GM12864 (cell line): ENCODE data around the gene RNASE12.

Source experiments
- DNase-seq: peaks from one replicate; pipeline ENCODE4 v3.0.0-alpha.2; 2011; ENCODE audit warnings: low read depth
- H3K4me3 ChIP-seq: 2 replicates; pipeline ENCODE4 v1.5.1; 2011; ENCODE audit warnings: mild to moderate bottlenecking, low read depth, low read length, control low read depth
- TF ChIP-seq, protein P1 (sequence below): IDR thresholded peaks from 2 replicates; pipeline ENCODE4 v1.5.1; 2011; ENCODE audit warnings: low read depth, mild to moderate bottlenecking, moderate library complexity, low read length, control low read depth, inconsistent platforms; ENCODE audit errors: missing control alignments

Gene RNASE12

DNA sequence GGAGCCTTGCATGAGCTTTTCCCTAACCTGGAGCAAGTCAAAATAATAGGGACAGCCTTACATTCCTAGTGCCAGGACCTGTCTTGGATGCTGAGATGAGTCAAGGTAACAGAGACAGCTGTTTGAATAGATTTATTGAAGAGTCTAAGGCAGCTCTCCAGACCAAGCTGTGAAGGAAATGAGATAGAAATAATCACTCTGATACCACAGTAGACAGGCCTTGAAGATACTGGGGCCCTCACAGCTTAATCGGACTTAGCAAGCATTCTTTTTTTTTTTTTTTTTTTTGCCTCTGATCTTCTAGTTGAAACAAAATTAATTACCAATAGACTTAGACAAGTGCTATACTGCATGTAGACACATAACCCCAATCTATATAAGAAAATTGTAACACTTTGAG is 27.2 kb downstream of the RNASE12 start:
- no peak for DNase-seq
- TF ChIP-seq, protein P1, sequence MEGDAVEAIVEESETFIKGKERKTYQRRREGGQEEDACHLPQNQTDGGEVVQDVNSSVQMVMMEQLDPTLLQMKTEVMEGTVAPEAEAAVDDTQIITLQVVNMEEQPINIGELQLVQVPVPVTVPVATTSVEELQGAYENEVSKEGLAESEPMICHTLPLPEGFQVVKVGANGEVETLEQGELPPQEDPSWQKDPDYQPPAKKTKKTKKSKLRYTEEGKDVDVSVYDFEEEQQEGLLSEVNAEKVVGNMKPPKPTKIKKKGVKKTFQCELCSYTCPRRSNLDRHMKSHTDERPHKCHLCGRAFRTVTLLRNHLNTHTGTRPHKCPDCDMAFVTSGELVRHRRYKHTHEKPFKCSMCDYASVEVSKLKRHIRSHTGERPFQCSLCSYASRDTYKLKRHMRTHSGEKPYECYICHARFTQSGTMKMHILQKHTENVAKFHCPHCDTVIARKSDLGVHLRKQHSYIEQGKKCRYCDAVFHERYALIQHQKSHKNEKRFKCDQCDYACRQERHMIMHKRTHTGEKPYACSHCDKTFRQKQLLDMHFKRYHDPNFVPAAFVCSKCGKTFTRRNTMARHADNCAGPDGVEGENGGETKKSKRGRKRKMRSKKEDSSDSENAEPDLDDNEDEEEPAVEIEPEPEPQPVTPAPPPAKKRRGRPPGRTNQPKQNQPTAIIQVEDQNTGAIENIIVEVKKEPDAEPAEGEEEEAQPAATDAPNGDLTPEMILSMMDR, result no peak
- no peak overlapping the region for H3K4me3 ChIP-seq

DNA sequence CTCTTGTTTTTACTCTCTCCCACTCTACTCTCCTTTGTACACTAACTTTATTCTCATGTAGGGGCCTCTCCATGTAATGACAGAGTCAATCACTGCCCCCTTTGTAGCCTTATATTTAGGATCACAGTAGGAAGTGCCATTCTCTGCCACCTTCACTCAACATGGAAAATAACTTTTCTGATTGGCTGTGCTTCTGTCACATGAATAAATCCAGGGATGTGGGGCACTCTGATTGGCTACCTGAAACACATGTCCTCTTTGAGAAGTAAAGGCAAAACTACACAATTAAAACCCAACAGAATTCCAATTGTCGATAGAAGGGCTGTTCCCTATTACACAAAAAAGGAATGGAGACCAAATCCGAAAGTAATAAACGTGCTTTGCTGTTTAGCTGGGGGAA is 30.2 kb downstream of the RNASE12 start, which contains the start of gene RNASE9:
Gene RNASE9 (minus strand): TSS at position 87 of the 400 bp plus-strand sequence.
- TF ChIP-seq, protein P1, result no peak
- no peak within 1 kb of the TSS for H3K4me3 ChIP-seq
- DNase-seq, result no peak

DNA sequence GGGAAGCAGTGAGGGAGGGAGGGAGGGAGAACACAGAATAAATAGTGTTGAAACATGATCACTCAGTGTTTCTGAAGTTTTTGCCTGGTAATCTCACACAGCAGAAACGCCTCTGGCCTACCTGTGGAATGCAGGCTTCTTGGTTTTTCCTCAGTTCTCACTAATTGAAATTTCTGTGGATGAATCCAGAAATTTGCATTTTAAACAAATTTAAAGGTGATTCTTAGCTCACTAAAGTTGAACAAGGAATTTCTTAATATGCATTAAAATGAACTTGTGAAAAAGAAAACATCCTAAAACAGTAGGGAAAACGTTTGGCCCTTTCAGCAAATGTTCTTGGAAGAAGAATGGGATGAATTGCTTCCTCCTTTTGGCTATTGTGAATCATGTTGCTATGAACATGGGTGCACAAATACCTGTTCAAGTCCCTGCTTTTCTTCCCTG is 31.7 kb downstream of the RNASE12 start:
- H3K4me3 ChIP-seq, result no peak overlapping the region
- no peak for DNase-seq
- TF ChIP-seq, protein P1, result no peak

DNA sequence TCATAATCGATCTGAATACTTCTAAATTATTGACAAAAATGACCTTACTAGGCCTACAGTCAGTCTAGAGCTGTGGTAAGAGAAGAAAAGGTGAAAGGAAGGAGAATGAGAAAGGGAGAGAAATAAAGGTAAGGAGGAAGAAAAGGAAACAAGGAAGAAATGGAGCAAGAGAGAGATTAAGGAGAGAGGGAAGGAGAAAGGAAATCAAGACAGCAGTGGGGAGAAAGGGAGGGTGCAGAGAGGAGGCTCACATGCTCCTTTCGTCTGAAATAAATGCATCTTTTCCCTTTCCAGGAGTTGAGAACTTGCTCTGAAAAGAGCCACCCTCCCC is 34.0 kb downstream of the RNASE12 start:
- no peak for DNase-seq
- H3K4me3 ChIP-seq, result no peak overlapping the region
- TF ChIP-seq, protein P1, result no peak

DNA sequence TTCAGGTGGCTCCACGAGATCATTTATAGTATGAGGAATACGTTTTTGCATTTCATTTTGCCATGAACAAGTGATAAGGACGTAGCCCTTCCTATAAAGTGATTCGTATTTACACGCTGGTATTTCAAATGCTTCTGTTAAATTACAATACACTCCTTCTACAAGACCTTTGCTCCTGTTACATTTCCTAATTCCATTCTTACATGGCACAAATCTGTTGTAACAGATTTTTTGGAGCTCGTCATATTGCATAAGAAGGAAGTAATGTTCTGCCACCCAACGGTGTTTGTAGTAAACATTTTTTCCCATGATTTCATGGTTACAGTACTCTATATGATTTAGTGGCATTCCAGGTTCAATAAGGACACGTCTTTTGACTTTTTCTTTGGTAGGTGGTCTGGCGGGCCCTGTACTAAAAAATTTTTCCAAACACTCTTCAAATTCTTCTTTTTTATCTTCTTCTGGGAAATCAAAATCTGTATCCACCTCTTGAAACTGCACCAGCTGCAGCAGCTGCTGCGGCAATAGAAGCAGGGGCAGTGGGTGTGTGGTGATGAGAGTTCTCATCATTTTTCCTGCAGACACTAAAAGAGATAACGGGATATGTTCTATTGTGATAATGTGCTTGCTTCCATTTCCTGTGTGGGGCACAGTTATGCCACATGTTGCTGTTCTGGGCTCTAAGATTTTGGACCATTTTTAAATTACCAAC is 34.5 kb downstream of the RNASE12 start:
- no peak overlapping the region for H3K4me3 ChIP-seq
- TF ChIP-seq, protein P1, result no peak
- DNase-seq, result no peak

DNA sequence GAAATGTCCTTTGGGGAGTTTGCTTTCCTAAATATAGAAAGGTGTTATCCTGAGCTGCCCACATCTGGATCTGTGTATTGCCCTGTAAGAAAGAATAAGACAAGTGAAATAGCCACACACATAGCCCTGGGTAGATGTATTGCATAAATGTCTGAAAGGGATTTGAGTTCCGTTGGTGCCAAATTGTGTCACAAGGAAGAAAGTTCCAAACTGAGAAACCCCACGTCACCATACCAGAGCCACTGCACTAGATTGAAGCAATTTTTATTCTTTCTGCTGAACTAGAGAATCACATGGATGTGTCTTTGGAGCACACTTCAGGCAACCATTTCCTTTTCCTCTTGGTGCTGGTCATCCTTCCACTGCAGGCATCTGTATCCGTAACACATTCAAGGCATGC is 35.3 kb downstream of the RNASE12 start:
- DNase-seq, result no peak
- TF ChIP-seq, protein P1, result no peak
- no peak overlapping the region for H3K4me3 ChIP-seq

DNA sequence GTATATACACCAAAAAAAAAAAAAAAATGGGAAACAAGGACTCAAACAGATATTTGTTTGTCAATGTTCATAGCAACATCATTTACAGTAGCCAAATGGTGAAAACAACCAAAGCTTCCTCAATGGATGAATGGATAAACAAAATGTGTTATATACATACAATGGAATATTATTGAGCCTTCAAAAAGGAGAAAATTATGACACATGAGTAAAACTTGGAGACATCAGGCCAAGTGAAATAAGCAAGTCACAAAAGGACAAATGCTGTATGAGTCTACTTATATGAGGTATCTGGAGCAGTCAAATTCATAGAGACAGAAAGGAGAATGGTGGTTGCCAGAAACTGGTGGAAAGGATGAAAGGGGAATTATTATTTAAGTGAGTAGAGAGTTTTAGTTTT is 38.2 kb downstream of the RNASE12 start:
- H3K4me3 ChIP-seq, result no peak overlapping the region
- TF ChIP-seq, protein P1, result no peak
- no peak for DNase-seq
